ENCODE data around the gene HERC4.

Gene HERC4

DNA sequence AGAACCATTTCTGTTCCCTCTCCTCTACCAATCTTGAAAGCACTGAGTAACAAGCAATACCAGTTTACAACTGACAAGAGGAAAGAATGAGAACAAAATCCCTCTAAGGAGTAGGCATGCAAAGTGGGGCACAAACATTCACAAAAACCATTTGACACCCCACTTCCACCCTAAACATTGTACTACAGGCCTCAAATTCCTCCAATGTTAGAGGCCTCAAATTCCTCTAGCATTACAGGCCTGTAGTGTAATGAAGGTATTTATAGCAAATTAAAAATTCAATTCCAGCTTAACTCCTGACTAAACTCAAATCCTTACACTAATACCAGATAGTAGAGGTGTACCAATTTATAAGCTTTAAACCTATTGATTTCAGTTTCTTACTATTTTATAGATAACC, 105.2 kb downstream of the HERC4 start:
- TF ChIP-seq, protein P1, sequence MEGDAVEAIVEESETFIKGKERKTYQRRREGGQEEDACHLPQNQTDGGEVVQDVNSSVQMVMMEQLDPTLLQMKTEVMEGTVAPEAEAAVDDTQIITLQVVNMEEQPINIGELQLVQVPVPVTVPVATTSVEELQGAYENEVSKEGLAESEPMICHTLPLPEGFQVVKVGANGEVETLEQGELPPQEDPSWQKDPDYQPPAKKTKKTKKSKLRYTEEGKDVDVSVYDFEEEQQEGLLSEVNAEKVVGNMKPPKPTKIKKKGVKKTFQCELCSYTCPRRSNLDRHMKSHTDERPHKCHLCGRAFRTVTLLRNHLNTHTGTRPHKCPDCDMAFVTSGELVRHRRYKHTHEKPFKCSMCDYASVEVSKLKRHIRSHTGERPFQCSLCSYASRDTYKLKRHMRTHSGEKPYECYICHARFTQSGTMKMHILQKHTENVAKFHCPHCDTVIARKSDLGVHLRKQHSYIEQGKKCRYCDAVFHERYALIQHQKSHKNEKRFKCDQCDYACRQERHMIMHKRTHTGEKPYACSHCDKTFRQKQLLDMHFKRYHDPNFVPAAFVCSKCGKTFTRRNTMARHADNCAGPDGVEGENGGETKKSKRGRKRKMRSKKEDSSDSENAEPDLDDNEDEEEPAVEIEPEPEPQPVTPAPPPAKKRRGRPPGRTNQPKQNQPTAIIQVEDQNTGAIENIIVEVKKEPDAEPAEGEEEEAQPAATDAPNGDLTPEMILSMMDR (IDR thresholded peaks at IDR 0.05): no peak

DNA sequence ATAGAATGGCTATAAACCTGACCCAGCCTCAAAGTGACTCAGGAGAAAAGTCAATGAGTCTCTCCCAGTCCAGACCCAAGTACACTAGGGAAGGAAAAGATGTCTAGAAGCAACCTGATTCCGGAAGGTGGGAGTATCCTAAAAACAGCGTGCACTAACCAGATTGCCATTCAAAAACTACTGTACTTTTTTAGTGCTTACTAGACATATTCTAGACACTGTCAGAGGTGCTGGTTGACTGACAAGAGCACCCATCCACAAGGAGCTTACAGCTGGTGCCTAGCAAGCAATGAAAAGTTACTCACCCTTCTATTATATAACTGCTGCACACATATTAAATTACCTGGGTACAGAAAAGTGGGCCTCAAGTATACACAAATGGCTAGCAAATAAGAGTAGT, 109.6 kb downstream of the HERC4 start:
- TF ChIP-seq, protein P1 (IDR thresholded peaks at IDR 0.05): no peak

DNA sequence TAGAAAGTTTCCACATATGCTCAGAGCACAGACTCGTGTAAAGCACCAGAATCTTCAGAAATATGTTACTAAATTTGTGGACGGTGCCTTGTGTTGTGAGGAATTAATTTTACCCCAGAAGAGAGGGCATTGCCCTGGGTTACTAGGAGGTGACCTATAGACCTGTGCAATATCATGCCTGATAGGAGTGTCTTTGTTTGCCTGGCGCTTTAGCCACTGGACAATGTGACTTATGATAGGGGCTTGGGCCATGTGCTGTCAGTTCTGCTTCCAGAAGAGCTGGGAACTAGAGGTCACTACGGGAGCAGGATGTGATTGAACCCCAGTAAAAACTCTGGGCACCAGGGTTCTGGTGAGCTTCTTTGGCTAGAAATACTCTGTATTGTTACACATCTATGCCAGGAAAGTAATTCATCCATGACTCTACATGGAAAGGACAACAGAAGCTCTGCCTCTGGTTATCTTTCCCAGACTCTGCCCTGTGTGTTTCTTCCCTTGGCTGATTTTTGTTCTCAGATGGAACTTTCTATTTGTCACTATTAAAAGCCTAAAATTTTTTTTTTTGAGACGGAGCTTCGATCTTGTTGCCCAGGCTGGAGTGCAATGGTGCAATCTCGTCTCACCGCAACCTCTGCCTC, 115.1 kb downstream of the HERC4 start:
- TF ChIP-seq, protein P1 (IDR thresholded peaks at IDR 0.05): no peak

DNA sequence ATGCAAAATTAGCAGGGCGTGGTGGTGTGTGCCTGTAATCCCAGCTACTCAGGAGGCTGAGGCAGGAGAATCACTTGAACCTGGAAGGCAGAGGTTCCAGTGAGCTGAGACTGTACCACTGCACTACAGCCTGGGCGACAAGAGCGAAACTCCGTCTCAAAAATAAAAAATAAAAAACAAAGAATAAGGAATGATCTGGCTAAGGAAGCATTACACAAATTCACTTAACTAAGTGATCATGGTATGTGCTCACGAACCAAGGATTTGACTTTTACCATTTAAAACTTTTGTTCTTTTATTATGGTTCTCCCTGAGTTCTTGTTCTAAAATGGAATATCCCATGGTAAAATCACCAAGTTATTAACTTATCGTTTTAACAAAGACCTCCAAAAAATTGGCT, 119.5 kb downstream of the HERC4 start:
- TF ChIP-seq, protein P1 (IDR thresholded peaks at IDR 0.05): no peak

DNA sequence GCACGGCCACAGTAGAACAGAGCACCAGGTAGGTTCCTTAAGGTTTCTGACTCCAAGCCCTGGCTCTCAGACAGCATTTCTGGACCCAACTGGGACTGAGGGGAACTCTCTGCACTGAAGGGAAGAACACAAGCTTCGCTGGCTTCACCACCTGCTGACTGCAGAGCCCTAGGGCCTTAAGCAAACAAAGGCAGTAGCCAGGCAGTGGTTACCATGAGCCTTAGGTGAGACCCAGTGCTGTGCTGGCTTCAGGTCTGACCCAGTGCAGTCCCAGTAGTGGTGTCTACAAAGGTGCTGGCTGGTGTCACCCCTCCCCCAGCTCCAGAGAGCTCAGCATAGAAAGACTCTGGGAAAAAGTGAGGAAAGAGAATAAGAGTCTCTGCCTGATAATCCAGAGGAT, 131.2 kb downstream of the HERC4 start:
- TF ChIP-seq, protein P1 (IDR thresholded peaks at IDR 0.05): no peak

DNA sequence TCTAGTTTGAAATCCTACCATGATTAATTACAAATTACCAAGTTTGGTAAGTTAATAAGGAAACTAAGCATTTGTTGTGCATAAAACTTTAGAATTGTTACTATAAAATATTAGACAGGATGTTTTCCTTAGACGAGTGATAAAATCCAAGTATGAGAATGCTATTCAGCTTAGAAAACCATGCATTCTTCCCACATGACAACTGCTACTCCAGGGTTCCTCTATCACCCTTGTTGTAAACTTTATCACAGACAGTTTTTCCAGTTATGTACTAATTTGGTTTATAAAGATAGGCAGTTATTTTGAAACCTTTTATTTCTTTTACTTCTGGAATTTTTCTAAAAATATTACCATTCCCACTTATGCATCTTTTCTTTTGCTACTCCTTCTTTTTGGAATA, 138.7 kb downstream of the HERC4 start:
- TF ChIP-seq, protein P1 (IDR thresholded peaks at IDR 0.05): no peak

DNA sequence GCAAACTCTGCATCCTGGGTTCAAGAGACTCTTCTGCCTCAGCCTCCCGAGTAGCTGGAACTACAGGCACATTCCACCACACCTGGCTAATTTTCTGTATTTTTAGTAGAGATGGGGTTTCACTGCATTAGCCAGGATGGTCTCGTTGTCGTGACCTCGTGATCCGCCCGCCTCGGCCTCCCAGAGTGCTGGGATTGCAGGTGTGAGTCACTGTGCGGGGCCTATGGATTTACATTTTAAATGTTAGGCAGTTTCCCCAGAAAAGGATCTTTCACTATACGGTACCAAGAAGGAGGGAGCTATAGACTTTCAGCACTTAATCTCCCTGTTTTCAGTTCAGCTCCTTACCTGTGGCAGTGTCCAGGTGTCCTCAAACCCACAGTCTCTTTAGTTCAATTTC, 139.9 kb downstream of the HERC4 start:
- TF ChIP-seq, protein P1 (IDR thresholded peaks at IDR 0.05): no peak

DNA sequence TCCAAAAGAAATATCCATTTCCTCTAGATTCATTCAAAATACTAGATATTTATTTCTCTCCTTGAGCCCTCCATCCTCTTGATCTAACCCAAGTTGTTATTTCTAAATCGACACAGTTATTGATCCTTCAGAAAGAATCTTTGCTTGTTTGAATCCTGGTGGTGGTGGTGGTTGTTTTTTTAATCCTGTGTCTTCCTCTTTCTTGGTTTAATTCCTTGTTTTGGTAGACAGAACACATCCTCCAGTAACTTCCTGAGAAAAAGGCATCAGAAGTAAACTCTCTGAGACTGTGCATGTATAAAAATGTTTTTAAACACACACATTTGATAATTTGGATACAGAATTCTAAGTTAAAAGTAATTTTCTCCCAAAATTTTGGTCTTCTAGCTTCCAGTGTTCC, 140.7 kb downstream of the HERC4 start:
- TF ChIP-seq, protein P1 (IDR thresholded peaks at IDR 0.05): no peak

Measured in LNCAP (cell line).